WERI-Rb-1 (cell line): Measurements from ENCODE around the gene RAP2B.

ENCODE experiments used
- DNase-seq: peaks from one replicate; pipeline ENCODE4 v3.0.0-alpha.2; 2020
- H3K27ac ChIP-seq: fragments of 250-450 bp; sonication (Bioruptor Pico); 2 replicates; pipeline ENCODE4 v1.5.1; 2020; ENCODE audit warnings: mild to moderate bottlenecking, moderate library complexity
- H3K27me3 ChIP-seq: fragments of 250-450 bp; sonication (Bioruptor Pico); 2 replicates; pipeline ENCODE4 v1.5.1; 2021; ENCODE audit warnings: mild to moderate bottlenecking, low read depth, moderate library complexity; ENCODE audit not compliant: insufficient read depth, severe bottlenecking
- H3K36me3 ChIP-seq: fragments of 250-450 bp; sonication (Bioruptor Pico); 2 replicates; pipeline ENCODE4 v1.5.1; 2020; ENCODE audit warnings: mild to moderate bottlenecking, moderate library complexity
- H3K4me3 ChIP-seq: 2 replicates; pipeline ENCODE4 v1.5.1; 2011; ENCODE audit warnings: low read depth, mild to moderate bottlenecking, control low read depth, low read length
- H3K9me3 ChIP-seq: fragments of 250-450 bp; sonication (Bioruptor Pico); 2 replicates; pipeline ENCODE4 v1.5.1; 2021; ENCODE audit warnings: mild to moderate bottlenecking, moderate library complexity; ENCODE audit not compliant: severe bottlenecking
- CTCF ChIP-seq: IDR thresholded peaks from 2 replicates; pipeline ENCODE4 v1.5.1; 2011; ENCODE audit warnings: low read depth, mild to moderate bottlenecking, control low read depth, inconsistent platforms, low read length

RAP2B gene

GRCh38 chr3:153158189-153158588 is 3.8 kb upstream of the RAP2B start:
- DNase-seq = no peak
- no peak overlapping the region for H3K4me3 ChIP-seq
- no peak for TF ChIP-seq CTCF

GRCh38 chr3:153158961-153159735 is 2.9 kb upstream of the RAP2B start:
- DNase-seq = no peak
- H3K36me3 ChIP-seq = no peaks in the 10 kb centered on the region; the same call in 1 of the 2 replicates
- no peaks in the 10 kb centered on the region for H3K9me3 ChIP-seq
- TF ChIP-seq CTCF = no peak
- H3K27me3 ChIP-seq = no peaks in the 10 kb centered on the region
- no peak overlapping the region for H3K27ac ChIP-seq
- no peak overlapping the region for H3K4me3 ChIP-seq

More at GRCh38 chr3:153158189-153158588, 3.8 kb upstream of the RAP2B start:
- Histone ChIP-seq H3K36me3 (no peaks in the 10 kb centered on the region; the same call in 1 of the 2 replicates), H3K9me3 (no peaks in the 10 kb centered on the region), H3K27ac (no peak overlapping the region), H3K27me3 (no peaks in the 10 kb centered on the region)

GRCh38 chr3:153159771-153160397 is 2.1 kb upstream of the RAP2B start:
- peak overlapping the region; percentile 91 for H3K4me3 ChIP-seq
- peak overlapping the region; percentile 86 for H3K27ac ChIP-seq
- H3K36me3 ChIP-seq = peaks cover 4% of the 10 kb centered on the region; the same call in 1 of the 2 replicates
- no peak for TF ChIP-seq CTCF
- DNase-seq = no peak
- H3K9me3 ChIP-seq = no peaks in the 10 kb centered on the region
- no peaks in the 10 kb centered on the region for H3K27me3 ChIP-seq

GRCh38 chr3:153160451-153161137 is 1.4 kb upstream of the RAP2B start:
- no peaks in the 10 kb centered on the region for H3K9me3 ChIP-seq
- peak; percentile 77 for DNase-seq
- H3K4me3 ChIP-seq = peak overlapping the region; percentile 91
- H3K36me3 ChIP-seq = peaks cover 5% of the 10 kb centered on the region; the same call in 1 of the 2 replicates
- H3K27ac ChIP-seq = peak overlapping the region; percentile 86
- no peaks in the 10 kb centered on the region for H3K27me3 ChIP-seq
- TF ChIP-seq CTCF = no peak

GRCh38 chr3:153161138-153161713 is 800 bp upstream of the RAP2B start:
- peak; percentile 95 for DNase-seq
- TF ChIP-seq CTCF = no peak

More at GRCh38 chr3:153161138-153161713, 800 bp upstream of the RAP2B start:
- H3K9me3 ChIP-seq = no peaks in the 10 kb centered on the region
- H3K27ac ChIP-seq = peak overlapping the region; percentile 86
- H3K4me3 ChIP-seq = peak overlapping the region; percentile 91
- no peaks in the 10 kb centered on the region for H3K27me3 ChIP-seq
- H3K36me3 ChIP-seq = peaks cover 5% of the 10 kb centered on the region; the same call in 1 of the 2 replicates
